Urothelium cell line (cell line): ENCODE data around the gene SLC16A7.

ENCODE experiments used
- DNase-seq: peaks from one replicate; pipeline ENCODE4 v3.0.0; 2011; ENCODE audit warnings: low spot score, mixed read lengths
- FAIRE-seq: peaks from 2 replicates; lab custom pipeline; 2011; peaks lifted over from hg19 to GRCh38; lab: Jason Lieb, UNC

Gene SLC16A7

GRCh38 chr12:59823567-59823966, 227.7 kb downstream of the SLC16A7 start:
- FAIRE-seq, result no peak
- DNase-seq, result no peak

- FAIRE-seq (no peak), DNase-seq (no peak)
Observed at GRCh38 chr12:59827767-59828166, 231.9 kb downstream of the SLC16A7 start.

GRCh38 chr12:59828521-59828920, 232.7 kb downstream of the SLC16A7 start:
- DNase-seq, result no peak
- no peak for FAIRE-seq

GRCh38 chr12:59833408-59833807, 237.6 kb downstream of the SLC16A7 start:
- DNase-seq (no peak), FAIRE-seq (no peak)

- FAIRE-seq, result no peak
Observed at GRCh38 chr12:59834659-59835474, 239.0 kb downstream of the SLC16A7 start.

More at GRCh38 chr12:59834659-59835474, 239.0 kb downstream of the SLC16A7 start:
- DNase-seq, result no peak
